ENCODE data around the gene LRRC23. TPM values are rescaled to one million over a fixed set of nuclear protein-coding genes. Genes with fewer than 3 reads are reported as not detected.

LRRC23 gene
- total and polyA plus RNA-seq, 9 of the 15 experiments (the other 6 are each of a cell fraction or from before 2014, with no cell fraction given) = 2.2 to 7.0 (median 3.0) TPM

- TF ChIP-seq VEZF1 (CRISPR knock-in tag; IDR thresholded peaks at IDR 0.05) = peak; percentile 49
- no peak for TF ChIP-seq ELF4 (CRISPR knock-in tag; IDR thresholded peaks at IDR 0.05)
- no peak for TF ChIP-seq IRF9 (tag; IDR thresholded peaks at IDR 0.05)
- TF ChIP-seq HMG20B (CRISPR knock-in tag; IDR thresholded peaks at IDR 0.05) = no peak
- no peak for TF ChIP-seq KDM2B (CRISPR knock-in tag; IDR thresholded peaks at IDR 0.05)
- 0 out of 2 replicates have a peak, but pooled peaks have one; percentile 31 for TF ChIP-seq KLF16 (IDR thresholded peaks at IDR 0.05)
- 0 out of 2 replicates have a peak, but pooled peaks have one; percentile 40 for TF ChIP-seq MTA3 (IDR thresholded peaks at IDR 0.05; ENCODE audit: borderline replicate concordance)
- no peak for TF ChIP-seq TEAD2 (tag; IDR thresholded peaks at IDR 0.05)
- no peak for TF ChIP-seq SREBF1 (IDR thresholded peaks at IDR 0.05; ENCODE audit: borderline replicate concordance, low read depth, low read length)
- no peak for TF ChIP-seq ATF1 (CRISPR knock-in tag; IDR thresholded peaks at IDR 0.05)
- TF ChIP-seq ATF1 (tag; IDR thresholded peaks at IDR 0.05) = peak; percentile 34; the same call in 1 of the 2 replicates
- TF ChIP-seq FOXA3 (CRISPR knock-in tag; conservative IDR thresholded peaks at IDR 0.05 in 1 of 2, IDR thresholded peaks at IDR 0.05 in 1 of 2) = no peak
- TF ChIP-seq CEBPG (CRISPR knock-in tag; IDR thresholded peaks at IDR 0.05) = no peak
- no peak for TF ChIP-seq CEBPG (tag; conservative IDR thresholded peaks at IDR 0.05 in 1 of 2, IDR thresholded peaks at IDR 0.05 in 1 of 2)
- 0 out of 2 replicates have a peak, but pooled peaks have one; percentile 52 for TF ChIP-seq THAP12 (CRISPR knock-in tag; IDR thresholded peaks at IDR 0.05)
- no peak for TF ChIP-seq ZNF354B (CRISPR knock-in tag; IDR thresholded peaks at IDR 0.05)
- no peak for TF ChIP-seq BCOR (IDR thresholded peaks at IDR 0.05)
- no peak for TF ChIP-seq ZNF764 (CRISPR knock-in tag; IDR thresholded peaks at IDR 0.05; ENCODE audit: low read depth)
- TF ChIP-seq SOX6 (IDR thresholded peaks at IDR 0.05) = no peak
- TF ChIP-seq ZNF518B (CRISPR knock-in tag; IDR thresholded peaks at IDR 0.05) = no peak
Measured at GRCh38 chr12:6872073-6873048, 32.3 kb upstream of the LRRC23 start (continued).
